HG03460 (cell line): ENCODE data around the gene TMPRSS15.

Source experiments
- ATAC-seq: cut with Tn5 transposase; IDR thresholded peaks from one replicate; pipeline ENCODE4 v1.9.1; 2021; ENCODE audit not compliant: unreplicated experiment

Gene TMPRSS15

GRCh38 chr21:18350216-18350615, 53.4 kb downstream of the TMPRSS15 start:
- ATAC-seq: no peak

DNA sequence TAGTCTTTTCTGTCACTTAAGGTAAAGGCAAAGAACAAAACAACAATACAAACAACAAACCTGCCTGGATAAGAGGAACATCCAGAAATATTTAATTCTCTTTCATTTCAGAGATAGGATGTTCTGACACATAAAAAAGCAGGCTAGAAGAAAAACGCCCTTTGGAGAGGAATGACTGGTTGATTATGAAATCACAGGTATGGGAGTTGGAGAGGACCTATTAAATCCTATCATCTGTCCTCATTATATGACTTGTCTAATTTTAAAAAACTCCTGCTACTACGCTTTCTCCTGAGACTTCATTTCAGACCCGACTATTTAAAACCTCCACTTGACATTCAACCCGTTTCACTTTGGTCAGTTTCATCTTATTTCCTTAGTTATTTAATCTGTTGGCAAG, 54.1 kb downstream of the TMPRSS15 start:
- ATAC-seq: no peak

DNA sequence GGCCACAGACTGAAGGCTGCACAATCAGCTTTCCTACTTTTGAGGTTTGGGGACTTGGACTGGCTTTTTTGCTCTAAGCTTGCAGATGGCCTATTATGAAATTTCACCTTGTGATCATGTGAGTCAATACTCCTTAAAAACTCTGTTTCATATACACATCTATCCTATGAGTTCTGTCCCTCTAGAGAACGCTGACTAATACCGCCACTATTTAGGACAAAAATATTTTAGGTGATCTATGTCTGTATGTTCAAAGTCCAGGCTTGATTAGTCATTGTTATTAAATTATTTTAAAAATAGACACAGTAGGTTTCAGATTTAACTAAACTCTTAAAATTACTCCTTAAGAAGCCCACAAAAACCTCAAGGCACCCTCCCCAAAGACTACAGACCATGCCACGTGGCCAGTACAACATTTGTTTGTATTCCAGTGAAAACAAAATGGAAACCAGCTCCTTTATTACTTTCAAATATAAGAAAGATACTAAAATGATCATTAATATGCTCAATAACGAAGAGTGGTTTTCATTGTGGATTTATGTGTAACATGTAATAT, 63.1 kb downstream of the TMPRSS15 start:
- no peak for ATAC-seq

DNA sequence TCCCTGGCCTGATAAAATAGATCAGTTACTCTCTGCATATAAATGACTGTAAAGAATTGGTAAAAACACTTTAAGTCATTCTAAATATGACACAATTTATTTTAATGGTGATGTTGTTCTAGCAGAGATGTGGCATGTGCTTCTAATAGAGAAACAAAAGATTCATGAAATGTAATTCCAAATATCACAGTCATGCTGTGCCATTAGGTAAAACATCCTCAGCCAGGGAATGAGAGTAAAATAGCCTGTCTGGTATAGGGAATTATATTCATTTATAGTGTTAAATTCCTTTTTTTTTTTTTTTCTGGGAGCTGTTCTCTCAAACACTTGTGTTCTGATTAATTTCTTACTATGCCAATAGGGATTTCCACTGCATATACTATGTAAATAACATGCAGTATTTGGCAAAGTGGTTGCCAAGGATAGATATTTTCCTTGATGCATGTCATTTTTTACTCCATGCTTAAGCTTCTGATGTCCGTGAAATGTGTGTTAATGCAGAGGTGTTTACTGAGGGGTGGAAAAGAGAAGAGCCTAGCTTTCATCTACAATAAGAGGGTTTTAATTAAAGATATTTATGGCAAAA, 67.8 kb downstream of the TMPRSS15 start:
- ATAC-seq: no peak

DNA sequence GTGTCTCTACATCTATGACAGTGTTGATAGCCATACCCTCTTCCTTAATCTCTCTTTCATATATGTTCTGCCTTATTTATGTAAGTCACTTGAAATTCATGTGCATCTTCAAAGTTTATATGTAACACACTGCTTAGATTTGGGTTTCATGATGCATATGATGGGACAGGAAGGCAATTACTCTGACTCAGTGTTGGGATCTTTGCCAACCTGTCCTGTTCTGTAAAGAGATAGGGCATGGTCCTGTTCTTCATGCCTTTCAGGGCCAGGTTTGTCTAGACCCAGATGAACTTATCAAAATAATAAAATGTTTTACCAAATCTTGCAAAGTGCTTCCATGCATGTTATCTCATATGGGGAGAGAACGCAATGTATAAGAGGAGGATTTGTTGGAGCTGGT, 69.5 kb downstream of the TMPRSS15 start:
- ATAC-seq: no peak

GRCh38 chr21:18318156-18318555, 85.4 kb downstream of the TMPRSS15 start:
- no peak for ATAC-seq

GRCh38 chr21:18298228-18298627, 105.4 kb downstream of the TMPRSS15 start:
- ATAC-seq: no peak

- no peak for ATAC-seq
Measured at GRCh38 chr21:18294100-18294499, 109.5 kb downstream of the TMPRSS15 start.

- ATAC-seq: no peak
Measured at GRCh38 chr21:18289876-18290275, 113.7 kb downstream of the TMPRSS15 start.

DNA sequence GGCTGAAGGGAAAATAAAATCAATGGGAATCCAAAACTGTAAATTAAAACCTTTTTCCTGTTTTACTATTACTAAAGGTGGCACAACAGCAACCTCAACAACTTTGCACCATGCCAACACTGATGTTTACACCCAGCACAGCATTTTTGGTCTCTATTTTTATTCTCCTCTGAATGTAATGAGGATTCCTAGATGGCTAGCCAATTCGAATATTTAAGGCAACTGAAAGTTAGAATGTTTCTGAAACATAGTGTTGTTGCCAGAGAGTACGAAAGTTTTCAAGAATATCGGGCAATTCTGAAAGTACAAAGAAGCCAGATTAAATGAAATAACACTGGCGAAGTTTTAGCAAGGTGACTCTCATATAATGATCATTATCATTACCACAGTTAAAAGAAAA, 118.2 kb downstream of the TMPRSS15 start:
- ATAC-seq: no peak

DNA sequence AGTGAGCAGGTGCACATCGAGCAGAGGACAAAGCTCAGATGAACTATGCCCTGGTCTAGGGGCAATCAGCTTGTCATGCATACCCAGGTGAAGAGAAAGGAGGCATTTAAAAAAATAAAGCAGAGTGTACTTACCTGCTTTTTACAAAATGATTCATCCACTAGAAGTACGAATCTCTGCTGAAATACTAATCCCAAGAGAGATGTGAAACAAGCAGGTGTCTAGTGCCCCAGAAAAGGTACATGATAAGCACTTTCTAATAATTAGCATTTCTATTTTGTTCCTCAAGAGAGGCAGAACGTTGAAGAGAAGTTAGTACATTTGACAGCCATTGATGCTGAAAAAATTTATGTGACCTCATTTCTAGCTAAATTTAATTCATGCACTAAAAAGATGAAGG, 127.8 kb downstream of the TMPRSS15 start:
- no peak for ATAC-seq

GRCh38 chr21:18274370-18274769, 129.2 kb downstream of the TMPRSS15 start:
- ATAC-seq: no peak

DNA sequence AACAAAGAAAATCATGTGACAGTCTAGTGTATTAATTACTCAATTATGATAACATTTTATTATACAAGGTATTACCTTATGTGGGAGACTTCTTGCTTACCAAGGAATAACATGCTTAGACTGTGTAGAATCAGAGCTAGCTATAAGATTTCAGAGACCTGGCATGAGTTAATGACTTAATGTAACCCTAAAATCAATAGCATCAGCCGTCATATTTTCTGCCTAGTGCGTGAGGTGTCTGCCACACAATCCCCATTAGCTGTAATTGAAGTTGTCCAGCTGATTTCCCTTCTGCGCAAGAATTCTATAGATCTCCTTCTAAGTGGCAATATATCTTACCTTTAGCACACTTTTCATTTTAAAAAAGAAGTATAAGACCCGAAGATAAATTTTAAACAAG, 130.2 kb downstream of the TMPRSS15 start:
- no peak for ATAC-seq

- ATAC-seq: no peak
Measured at GRCh38 chr21:18269856-18270255, 133.7 kb downstream of the TMPRSS15 start.

GRCh38 chr21:18268906-18269305, 134.7 kb downstream of the TMPRSS15 start:
- ATAC-seq: no peak

GRCh38 chr21:18267496-18267895, 136.1 kb downstream of the TMPRSS15 start:
- ATAC-seq: no peak

DNA sequence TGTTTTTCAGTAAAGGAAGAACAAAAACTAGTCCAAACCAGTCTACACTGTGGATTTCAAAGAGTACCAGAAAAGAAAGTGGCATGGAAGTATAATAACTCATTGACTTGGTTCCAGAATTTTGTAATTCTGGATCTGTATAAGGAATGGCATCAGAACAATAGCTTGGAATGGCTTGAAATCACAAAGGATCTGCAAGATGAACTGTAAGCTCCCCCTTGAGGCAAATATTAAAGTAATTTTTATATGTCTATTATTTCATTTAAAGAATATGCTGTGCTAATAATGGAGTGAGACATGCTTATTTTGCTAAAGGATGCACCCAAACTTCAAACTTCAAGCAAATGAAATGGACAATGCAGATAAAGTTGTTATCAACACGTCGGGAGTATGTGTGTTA, 137.6 kb downstream of the TMPRSS15 start:
- ATAC-seq: no peak

DNA sequence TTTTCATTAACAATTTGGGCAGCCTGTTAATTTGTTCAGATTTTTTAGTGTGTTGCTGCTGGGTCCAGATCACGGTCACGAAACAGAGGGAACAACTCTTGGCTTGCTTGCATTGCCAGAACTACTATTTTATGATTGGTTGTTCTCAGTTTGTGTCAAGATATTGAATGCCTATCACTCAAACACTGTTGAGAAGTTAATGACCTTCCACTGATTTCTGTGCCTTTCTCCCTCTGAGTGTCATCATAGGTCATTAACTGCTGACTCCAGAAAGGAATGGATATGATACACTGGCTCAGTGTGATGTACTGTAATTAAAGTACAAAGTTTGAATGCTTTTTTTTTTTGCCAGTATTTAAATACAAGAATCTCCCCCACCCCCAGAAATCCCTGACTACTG, 149.8 kb downstream of the TMPRSS15 start:
- ATAC-seq: no peak

- ATAC-seq: no peak
Measured at GRCh38 chr21:18253221-18253620, 150.4 kb downstream of the TMPRSS15 start.

DNA sequence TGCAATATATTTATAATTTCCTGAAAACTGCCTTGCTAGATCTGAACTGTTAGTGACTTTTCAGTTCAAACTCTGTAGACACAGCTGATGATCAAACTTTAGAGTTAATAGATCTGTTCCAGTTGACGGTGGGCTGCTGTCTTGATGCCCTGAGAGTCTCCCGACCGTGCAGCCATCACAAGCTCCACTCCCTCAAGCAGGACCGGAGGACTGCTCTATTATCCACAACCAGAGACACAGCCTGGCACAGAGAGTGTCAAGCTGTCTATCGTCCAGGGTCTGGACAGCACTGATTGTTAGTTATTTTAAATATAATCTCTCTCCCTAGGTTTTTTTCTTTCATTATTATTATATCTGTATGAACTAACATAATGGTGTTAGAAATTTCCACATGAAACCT, 150.9 kb downstream of the TMPRSS15 start:
- ATAC-seq: no peak

- ATAC-seq: no peak
Measured at GRCh38 chr21:18252256-18252655, 151.3 kb downstream of the TMPRSS15 start.

GRCh38 chr21:18251065-18251464, 152.5 kb downstream of the TMPRSS15 start:
- ATAC-seq: no peak

- ATAC-seq: no peak
Measured at GRCh38 chr21:18249672-18250071, 153.9 kb downstream of the TMPRSS15 start.
